HepG2 (cell line): ENCODE measurements around the gene COPE. TPM values are rescaled to one million over a fixed set of nuclear protein-coding genes. Genes with fewer than 3 reads are reported as not detected.

Source experiments
- AKAP8 ChIP-seq: sonication (generic); formaldehyde crosslinking; IDR thresholded peaks from 2 replicates; pipeline ENCODE4 v1.5.1; 2020; ENCODE audit warnings: mild to moderate bottlenecking, missing genetic modification reagents
- CTCF ChIP-seq: sonication (generic); formaldehyde crosslinking; IDR thresholded peaks from 2 replicates; pipeline ENCODE4 v1.5.0; 2020; ENCODE audit warnings: mild to moderate bottlenecking, missing genetic modification reagents, moderate library complexity
- EEA1 ChIP-seq: sonication (generic); formaldehyde crosslinking; IDR thresholded peaks from 2 replicates; pipeline ENCODE4 v1.5.1; 2020; ENCODE audit warnings: mild to moderate bottlenecking, missing genetic modification reagents, borderline replicate concordance
- KAT2B ChIP-seq: fragments of 150-350 bp; IDR thresholded peaks from 2 replicates; pipeline ENCODE4 v1.6.1; 2014; ENCODE audit warnings: low read depth, low read length, borderline replicate concordance
- KLF9 ChIP-seq: IDR thresholded peaks from 2 replicates; pipeline ENCODE4 v1.6.1; 2016; ENCODE audit warnings: low read depth
- LRRFIP1 ChIP-seq: sonication (generic); formaldehyde crosslinking; conservative IDR thresholded peaks from 2 replicates; pipeline ENCODE4 v1.4.0; 2020; ENCODE audit warnings: missing genetic modification reagents
- MXD4 ChIP-seq: IDR thresholded peaks from 2 replicates; pipeline ENCODE4 v1.6.1; 2016; ENCODE audit warnings: mild to moderate bottlenecking, missing biosample characterization, missing genetic modification reagents
- NAIF1 ChIP-seq: sonication (generic); formaldehyde crosslinking; IDR thresholded peaks from 2 replicates; pipeline ENCODE4 v1.5.0; 2020; ENCODE audit warnings: mild to moderate bottlenecking, missing genetic modification reagents, borderline replicate concordance
- NFE2 ChIP-seq: sonication (generic); formaldehyde crosslinking; IDR thresholded peaks from 2 replicates; pipeline ENCODE4 v1.4.0; 2020; ENCODE audit warnings: missing genetic modification reagents
- NR2F2 ChIP-seq: IDR thresholded peaks from 2 replicates; pipeline ENCODE4 v1.6.1; 2012; ENCODE audit warnings: low read depth, inconsistent platforms, borderline replicate concordance
- PLRG1 ChIP-seq: fragments of 450-650 bp; conservative IDR thresholded peaks from 2 replicates; pipeline ENCODE4 v1.6.1; 2016
- SOX13 ChIP-seq, 3 experiments: fragments of 450-650 bp in 1 of 3; sonication (generic) in 1 of 3; formaldehyde crosslinking in 1 of 3; IDR thresholded peaks in 2 of 3; conservative IDR thresholded peaks in 1 of 3; 2 replicates each; pipeline versions ENCODE4 v1.5.0 to v1.6.1; 2016 to 2020; ENCODE audit warnings: antibody characterized with exemption in 1 of 3, mild to moderate bottlenecking in 1 of 3, missing compliant biosample characterization in 1 of 3, missing genetic modification reagents in 1 of 3, moderate library complexity in 1 of 3
- TFDP1 ChIP-seq: IDR thresholded peaks from 2 replicates; pipeline ENCODE4 v1.6.1; 2016; ENCODE audit warnings: missing compliant biosample characterization, missing genetic modification reagents, borderline replicate concordance
- ZNF207 ChIP-seq: fragments of 450-650 bp; IDR thresholded peaks from 2 replicates; pipeline ENCODE4 v1.6.1; 2016; ENCODE audit warnings: antibody characterized with exemption, borderline replicate concordance
- ZNF331 ChIP-seq: sonication (generic); formaldehyde crosslinking; IDR thresholded peaks from 2 replicates; pipeline ENCODE4 v1.4.0; 2020; ENCODE audit warnings: missing genetic modification reagents
- ZNF333 ChIP-seq: sonication (generic); formaldehyde crosslinking; IDR thresholded peaks from 2 replicates; pipeline ENCODE4 v1.4.0; 2020; ENCODE audit warnings: mild to moderate bottlenecking, missing genetic modification reagents, borderline replicate concordance
- ZNF501 ChIP-seq: sonication (generic); formaldehyde crosslinking; IDR thresholded peaks from 2 replicates; pipeline ENCODE4 v1.5.1; 2020; ENCODE audit warnings: mild to moderate bottlenecking, moderate library complexity, missing genetic modification reagents
- ZNF547 ChIP-seq: sonication (generic); formaldehyde crosslinking; IDR thresholded peaks from 2 replicates; pipeline ENCODE4 v1.5.1; 2020; ENCODE audit warnings: mild to moderate bottlenecking, missing genetic modification reagents
- ZNF563 ChIP-seq: sonication (generic); formaldehyde crosslinking; IDR thresholded peaks from 2 replicates; pipeline ENCODE4 v1.8.0; 2022; ENCODE audit warnings: mild to moderate bottlenecking, moderate library complexity, missing genetic modification reagents
- ZNF674 ChIP-seq: sonication (generic); formaldehyde crosslinking; IDR thresholded peaks from 2 replicates; pipeline ENCODE4 v1.5.0; 2020; ENCODE audit warnings: low read depth, mild to moderate bottlenecking, missing genetic modification reagents
- ZNF768 ChIP-seq: sonication (generic); formaldehyde crosslinking; IDR thresholded peaks from 2 replicates; pipeline ENCODE4 v1.4.0; 2020; ENCODE audit warnings: missing genetic modification reagents
- polyA plus RNA-seq, 8 experiments: library from polyadenylated mRNA; depleted of rRNA in 3 of 8; stranded (reverse) in 7 of 8; unstranded in 1 of 8; fragments of >200 nt; fragmentation: Illumina TruSeq in 4 of 8; extraction: Trizol in 4 of 8; gene quantifications; 2 replicates each; pipeline versions ENCODE4 v1.2.1 to v1.2.3, GENCODE V29; 2011 to 2016; ENCODE audit warnings: low read depth in 4 of 8, missing spikeins in 1 of 8, mixed read lengths in 1 of 8; ENCODE audit not compliant: insufficient read depth in 1 of 8
- total RNA-seq, 5 experiments: library from RNA; depleted of rRNA; stranded (reverse); fragments of >200 nt; fragmentation: Illumina TruSeq; extraction: Trizol; gene quantifications; 2 replicates each; pipeline ENCODE4 v1.2.3, GENCODE V29; 2016; ENCODE audit warnings: low read depth in 1 of 5
- TF ChIP-seq, protein P1 (sequence below): sonication (generic); formaldehyde crosslinking; IDR thresholded peaks from 2 replicates; pipeline ENCODE4 v1.5.0; 2020; ENCODE audit warnings: mild to moderate bottlenecking, missing genetic modification reagents

The COPE gene
- total and polyA plus RNA-seq, 2 of the 13 experiments (the other 11 are each of a cell fraction or from before 2014, with no cell fraction given), result 189 to 205 TPM

DNA sequence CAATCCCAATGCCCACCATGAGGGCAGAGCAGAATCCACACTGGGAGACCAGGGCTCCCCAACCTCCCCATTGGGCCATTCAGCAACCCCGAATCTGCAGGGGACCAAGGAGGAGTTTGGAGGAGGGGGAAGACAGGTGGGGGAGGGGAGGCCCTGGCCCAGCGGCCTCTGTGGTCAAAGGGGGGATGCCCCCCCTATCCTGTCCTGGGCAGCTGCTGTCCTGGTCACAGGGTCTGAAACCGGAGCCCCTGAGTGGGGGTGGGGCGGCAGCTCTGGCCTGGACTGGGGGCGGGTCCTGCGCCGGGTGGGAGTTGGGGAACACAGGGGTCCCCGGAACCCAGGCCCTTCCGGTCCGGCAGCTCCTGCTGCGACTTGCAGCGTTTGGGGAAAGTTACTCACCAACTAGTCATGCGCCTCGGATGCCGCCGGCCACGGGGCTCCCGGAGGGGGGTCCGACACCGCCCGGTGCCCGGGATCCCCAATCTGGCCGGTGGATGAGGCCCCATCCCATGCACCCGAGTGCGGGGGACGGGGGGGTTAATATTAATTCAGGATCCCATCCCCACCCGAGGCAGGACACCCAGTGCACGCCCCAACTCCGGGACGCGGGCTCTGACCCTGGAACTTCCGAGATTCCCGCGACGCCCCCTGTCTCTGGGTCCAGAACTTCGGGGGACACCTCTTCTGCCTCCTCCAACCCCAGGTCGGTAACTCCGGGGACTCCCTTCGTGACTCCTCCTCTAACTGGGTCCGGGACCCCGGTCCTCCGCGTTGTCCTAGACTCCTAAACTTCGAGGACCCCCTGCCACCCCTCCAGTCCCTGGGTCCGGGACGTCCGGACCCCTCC lies 21.0 kb upstream of the COPE start (continued):
- TF ChIP-seq TFDP1 (CRISPR knock-in tag) (no peak), NAIF1 (CRISPR knock-in tag) (no peak), KLF9 (CRISPR knock-in tag) (no peak), NFE2 (CRISPR knock-in tag) (no peak), MXD4 (CRISPR knock-in tag) (no peak), CTCF (peak; percentile 8; the same call in 1 of the 2 replicates), KAT2B (no peak), ZNF501 (CRISPR knock-in tag) (peak; percentile 59; the same call in 1 of the 2 replicates), ZNF674 (CRISPR knock-in tag) (no peak), LRRFIP1 (no peak), ZNF333 (CRISPR knock-in tag) (no peak), ZNF207 (no peak), EEA1 (CRISPR knock-in tag) (0 out of 2 replicates have a peak, but pooled peaks have one; percentile 47), ZNF331 (CRISPR knock-in tag) (no peak), AKAP8 (no peak), PLRG1 (no peak), ZNF547 (CRISPR knock-in tag) (no peak), ZNF563 (CRISPR knock-in tag) (no peak), SOX13 (IDR thresholded peaks at IDR 0.05) (no peak), SOX13 (CRISPR knock-in tag; conservative IDR thresholded peaks at IDR 0.05 in 1 of 2, IDR thresholded peaks at IDR 0.05 in 1 of 2) (no peak), ZNF768 (CRISPR knock-in tag) (no peak), NR2F2 (no peak)
- TF ChIP-seq, protein P1, sequence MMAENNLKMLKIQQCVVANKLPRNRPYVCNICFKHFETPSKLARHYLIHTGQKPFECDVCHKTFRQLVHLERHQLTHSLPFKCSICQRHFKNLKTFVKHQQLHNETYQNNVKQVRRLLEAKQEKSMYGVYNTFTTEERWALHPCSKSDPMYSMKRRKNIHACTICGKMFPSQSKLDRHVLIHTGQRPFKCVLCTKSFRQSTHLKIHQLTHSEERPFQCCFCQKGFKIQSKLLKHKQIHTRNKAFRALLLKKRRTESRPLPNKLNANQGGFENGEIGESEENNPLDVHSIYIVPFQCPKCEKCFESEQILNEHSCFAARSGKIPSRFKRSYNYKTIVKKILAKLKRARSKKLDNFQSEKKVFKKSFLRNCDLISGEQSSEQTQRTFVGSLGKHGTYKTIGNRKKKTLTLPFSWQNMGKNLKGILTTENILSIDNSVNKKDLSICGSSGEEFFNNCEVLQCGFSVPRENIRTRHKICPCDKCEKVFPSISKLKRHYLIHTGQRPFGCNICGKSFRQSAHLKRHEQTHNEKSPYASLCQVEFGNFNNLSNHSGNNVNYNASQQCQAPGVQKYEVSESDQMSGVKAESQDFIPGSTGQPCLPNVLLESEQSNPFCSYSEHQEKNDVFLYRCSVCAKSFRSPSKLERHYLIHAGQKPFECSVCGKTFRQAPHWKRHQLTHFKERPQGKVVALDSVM (CRISPR knock-in tag), result no peak
